Hematopoietic multipotent progenitor cell treated with erythropoietin and hydrocortisone succinate and interleukin-3 and kit ligand, for 8 days (in vitro differentiated cells): ENCODE results near the gene SFXN5.

Experiments used
- DNase-seq: peaks from one replicate; pipeline ENCODE4 v3.0.0-alpha.2; 2015

Gene SFXN5

DNA sequence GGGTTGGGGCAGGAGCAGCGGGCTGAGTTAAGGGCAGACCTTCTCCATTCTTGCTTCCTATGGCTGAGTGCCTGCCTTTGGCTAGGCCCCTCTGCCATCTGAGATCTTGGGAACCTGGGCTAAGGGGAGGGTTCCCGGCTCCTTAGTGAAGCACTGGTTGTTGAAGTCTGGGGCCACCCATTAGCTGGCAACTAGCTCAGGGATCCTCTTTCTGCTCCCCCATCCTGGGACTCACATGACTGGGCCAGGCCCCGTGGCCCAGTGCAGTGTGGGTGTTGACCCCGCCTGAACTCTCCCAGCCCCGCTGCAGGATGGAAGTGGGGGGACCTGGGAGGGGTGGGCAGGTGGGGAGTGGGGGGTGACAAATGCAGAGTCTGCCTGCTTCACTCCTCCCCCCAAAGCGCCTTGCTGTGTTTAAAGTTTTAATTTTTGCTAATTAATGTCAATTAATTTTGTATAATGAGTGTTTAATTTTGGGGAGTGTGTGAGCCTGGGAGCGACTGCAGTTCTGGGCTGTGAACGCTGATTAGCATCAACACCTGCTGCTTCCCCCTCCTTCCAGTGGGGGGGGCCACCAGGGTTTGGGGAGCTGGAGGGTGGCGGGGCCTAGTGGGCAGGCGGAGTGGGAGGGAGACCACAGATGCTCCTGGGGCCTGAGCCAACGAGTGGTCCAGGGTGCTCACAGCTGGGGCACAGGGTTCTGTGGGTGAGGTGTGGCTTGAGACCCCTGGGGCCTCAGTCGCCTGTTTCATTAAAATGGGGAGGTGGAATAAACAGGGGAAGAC lies 99.0 kb downstream of the SFXN5 start:
- DNase-seq, result no peak

DNA sequence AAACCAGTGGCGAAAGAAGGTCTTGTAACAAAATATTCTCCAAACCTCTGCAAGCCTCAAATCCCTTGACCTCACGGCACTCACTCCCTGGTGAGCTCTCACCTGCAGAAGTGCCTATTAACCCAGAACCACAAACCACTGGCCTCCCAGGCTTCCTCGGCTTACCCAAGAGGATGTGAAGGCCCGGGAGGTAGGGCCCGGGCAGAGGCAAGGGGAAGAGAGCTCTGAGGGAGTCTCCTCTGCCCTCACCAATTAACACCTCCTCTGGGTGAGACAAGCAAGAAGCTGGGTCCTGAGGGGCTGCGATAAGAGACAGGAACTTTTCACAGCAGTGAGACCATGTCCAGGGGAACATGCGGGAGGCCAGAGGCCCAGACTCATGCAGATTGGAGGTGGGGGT lies 100.5 kb downstream of the SFXN5 start:
- no peak for DNase-seq

GRCh38 chr2:72969706-72970105 lies 101.8 kb downstream of the SFXN5 start:
- no peak for DNase-seq

DNA sequence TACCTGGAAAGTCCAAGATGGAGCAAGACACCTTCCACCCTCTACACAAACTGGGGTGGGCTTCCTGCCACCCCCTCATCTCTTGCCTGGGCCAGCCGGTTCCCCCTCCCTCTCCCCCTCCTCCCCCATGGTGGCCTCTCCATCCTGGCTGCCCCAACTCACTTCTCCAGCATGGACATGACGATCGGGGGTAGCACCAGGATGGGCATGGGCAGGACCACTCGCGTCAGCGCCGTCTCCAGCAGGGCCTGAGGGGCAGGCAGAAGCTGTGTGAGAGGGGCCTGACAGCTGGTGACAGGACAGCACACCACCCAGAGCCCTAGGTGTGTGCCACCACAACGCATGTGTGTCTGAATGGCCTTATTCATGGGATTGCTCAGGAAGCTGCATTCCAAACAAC lies 103.2 kb downstream of the SFXN5 start:
- no peak for DNase-seq

GRCh38 chr2:72965770-72966450 lies 105.6 kb downstream of the SFXN5 start:
- no peak for DNase-seq

DNA sequence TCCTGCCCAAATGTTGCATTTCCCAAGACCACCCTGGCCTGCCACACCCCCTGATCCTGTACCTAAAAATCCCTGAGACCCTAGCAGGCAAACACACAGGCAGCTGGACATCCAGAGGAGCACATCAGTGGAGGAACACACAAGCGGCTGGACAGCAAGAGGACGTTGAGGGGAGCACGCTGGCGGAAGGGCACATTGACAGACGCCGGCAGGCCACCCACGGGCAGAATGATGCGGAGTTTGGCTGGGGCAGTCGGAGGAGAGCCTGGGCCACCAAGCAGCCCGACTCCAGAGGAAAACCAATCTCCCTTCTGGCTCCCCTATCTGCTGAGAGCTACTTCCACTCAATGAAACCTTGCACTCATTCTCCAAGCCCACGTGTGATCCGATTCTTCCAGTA lies 106.5 kb downstream of the SFXN5 start:
- DNase-seq, result no peak

GRCh38 chr2:72964146-72964525 lies 107.4 kb downstream of the SFXN5 start:
- no peak for DNase-seq

DNA sequence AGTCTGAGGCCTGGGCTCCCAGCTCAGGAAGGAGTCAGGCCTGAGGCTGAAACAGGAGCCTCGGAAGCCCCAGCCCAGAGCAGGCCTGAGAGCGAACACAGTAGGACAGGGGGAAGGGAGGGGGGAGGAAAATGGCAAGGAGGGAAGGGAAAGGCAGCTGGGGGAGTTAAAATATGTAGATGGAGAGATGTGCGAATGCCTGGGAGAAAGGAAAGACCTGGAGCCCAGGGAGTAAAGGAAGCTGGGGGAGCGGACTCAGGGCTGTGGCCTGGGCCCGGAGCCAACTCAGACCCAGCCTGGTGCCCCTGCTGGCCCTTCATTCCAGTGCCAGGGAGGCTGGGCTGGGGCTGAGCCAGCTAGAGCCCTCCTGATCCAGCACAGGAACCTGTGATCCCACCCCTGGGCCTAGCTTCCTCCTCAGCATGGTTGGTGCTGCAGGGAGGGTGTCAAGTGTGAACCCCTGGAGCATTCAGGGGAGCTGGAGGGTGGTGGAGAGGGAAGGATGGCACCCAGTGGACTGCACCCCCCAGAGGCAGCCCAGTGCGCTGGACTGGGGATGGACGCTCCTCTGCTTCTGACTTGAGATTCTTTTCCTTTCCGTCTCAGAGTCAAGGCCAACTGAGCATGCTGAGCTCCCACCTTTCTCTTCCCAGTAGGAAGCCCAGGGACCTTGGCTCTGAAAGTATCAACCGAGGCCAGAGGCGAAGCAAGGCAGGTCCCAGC lies 107.9 kb downstream of the SFXN5 start:
- DNase-seq, result no peak

GRCh38 chr2:72962911-72963310 lies 108.6 kb downstream of the SFXN5 start:
- DNase-seq, result no peak

DNA sequence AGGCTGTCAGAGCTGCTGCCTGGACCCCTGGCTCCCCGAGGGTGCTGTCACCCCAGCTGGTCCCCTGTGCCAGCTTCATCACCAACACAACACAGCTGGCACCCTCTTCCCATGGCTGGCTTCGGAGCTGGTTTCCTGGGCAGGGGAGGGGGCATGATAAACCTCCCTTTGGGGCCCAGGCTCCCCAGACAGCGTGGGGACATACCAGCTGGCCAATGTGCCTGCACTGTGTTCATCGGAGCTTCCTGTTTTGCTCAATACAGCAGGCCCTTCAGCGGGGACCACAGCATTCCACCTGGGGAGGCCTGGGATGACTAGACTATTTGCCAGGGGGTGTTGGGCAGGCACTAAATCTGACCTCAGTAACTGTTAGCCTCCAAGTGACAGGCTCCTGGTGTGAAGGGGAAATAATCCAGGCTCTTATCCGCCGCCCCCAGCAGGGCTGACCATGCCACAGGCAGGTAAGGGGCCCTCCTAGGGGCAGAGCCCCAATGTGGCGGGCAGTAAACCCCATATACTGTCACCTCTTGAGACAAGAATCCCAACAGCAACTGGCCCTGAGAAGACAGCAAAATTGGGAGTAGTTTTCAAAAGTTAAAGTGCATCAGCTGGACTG lies 109.6 kb downstream of the SFXN5 start:
- DNase-seq, result no peak

DNA sequence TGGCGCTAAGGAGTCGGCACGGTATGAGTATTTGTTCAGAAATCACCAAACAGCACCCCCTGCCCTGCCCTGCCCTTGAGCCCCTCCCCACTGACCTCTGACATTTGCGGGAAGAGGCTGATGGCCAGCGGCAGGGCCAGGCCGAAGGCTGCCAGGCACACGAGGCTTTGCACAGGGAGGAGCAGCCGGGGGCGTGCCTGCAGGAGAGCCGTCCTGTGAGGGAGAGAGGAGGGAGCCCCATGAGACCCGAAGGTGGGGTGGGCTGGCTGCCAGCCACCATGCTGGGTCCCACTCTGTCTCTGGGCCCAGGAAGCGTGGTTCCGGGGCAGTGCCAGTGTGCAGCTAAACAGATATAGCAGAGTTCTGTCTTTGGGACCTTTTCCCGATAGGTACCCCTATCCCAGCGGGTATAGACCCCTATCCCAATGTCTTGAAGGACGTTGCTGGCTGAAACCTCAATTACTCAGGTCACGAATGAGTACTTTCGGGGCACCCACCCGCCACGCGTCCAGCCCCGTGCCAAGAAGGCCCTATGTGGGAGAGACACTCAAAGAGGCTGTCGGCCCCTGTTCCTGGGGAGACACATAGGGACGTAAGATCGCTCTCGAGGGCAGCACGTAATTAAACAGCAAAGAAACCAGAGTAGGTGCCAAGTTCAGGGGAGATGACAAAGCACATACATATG lies 110.3 kb downstream of the SFXN5 start:
- no peak for DNase-seq

GRCh38 chr2:72959995-72960981 lies 111.2 kb downstream of the SFXN5 start:
- DNase-seq, result no peak

DNA sequence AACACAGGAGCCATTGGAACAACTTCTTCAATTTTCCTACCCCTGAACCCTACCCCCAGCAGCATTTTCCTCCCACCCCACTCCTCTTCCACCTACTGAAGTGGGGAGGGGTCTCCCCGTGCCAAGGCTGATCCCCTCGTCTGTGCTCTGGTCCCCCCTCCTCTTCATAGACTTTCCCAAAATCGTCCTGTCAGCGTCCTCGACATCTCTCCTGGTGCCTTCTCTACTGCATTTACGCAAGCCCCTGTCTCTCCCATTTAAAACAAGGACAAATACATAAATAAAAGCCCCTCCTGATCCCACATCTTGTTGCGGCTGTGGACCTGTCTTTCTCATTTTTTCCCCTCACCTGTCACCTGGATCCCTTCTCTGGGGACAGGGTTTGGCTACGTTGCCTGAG lies 112.0 kb downstream of the SFXN5 start:
- DNase-seq, result no peak

GRCh38 chr2:72958542-72959385 lies 112.7 kb downstream of the SFXN5 start:
- no peak for DNase-seq

DNA sequence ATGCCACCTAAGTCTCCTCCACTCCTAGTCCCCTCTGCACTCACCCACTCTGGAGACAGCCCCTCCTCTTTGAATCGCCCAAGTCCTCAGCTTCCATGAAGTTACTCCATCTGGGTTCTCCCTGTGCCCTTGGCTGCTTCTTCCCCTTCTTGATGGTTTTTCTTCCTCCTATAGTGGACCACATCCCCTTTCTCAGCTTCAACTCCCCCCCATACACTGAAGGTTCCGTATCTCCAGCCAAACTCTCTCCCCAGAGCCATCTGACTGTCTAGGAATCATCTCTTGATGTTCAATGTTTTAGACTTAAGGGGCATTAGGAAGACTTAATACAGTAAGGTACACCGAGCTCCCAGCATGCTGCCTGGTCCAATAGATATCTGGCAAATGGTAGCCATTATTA lies 114.6 kb downstream of the SFXN5 start:
- DNase-seq, result no peak

DNA sequence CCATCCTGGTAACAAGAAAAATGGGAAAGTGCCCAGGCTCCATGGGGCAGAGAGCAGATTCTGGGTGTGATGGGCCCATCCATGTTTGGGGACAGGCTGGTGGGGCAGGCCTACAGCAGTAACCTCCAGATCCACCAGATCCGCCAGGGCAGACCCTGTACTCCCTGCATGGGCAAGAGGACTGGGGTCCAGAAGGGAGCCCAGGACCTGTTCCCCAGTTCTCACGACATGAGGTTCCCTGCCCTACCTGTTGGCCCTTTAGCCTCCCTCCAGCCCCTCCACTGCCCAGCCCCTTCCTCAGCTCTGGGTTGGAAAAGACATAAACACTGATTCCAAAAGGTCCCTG lies 115.5 kb downstream of the SFXN5 start:
- no peak for DNase-seq

- no peak for DNase-seq
Measured at GRCh38 chr2:72955228-72956049, 116.1 kb downstream of the SFXN5 start.

DNA sequence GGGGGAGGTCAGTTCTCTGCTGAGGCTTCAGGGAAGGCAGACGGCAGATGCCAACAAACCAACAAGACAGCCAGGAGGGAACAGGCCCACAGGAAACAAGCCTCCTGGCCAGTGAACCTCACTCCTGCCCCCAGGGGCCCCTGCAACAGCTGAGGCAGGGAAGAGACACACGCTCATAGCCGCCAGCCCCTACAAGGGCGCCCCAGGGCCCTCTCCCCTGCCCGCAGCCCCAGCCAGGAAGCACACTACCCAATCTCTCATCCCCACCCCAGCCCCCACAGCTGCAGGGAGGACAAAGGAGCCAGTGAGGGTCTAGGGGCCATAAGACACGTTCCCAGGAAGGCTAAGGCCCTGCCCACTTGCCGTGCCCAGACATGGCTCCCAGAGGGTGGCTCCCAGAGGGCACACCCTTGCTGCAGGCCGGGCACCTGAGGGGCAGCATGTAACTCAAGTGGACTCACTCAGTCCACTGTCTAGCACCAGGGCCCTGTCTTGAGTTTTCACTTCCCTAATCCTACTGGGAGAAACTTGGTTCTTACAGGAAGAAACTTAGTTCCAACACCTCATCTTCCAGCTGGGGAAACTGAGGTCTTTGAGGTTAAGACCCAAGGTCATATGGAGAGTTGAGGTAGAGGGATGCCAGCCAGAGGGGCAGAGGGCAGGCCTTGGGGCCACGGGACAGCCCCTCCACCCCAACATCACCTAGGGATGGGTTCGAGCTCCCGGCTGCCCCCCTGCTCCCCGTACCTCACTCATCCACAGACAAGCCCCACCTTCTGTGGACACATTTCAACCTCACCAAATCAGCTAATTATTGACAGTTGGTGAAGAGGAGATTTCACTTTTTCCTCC lies 116.9 kb downstream of the SFXN5 start:
- DNase-seq, result no peak

DNA sequence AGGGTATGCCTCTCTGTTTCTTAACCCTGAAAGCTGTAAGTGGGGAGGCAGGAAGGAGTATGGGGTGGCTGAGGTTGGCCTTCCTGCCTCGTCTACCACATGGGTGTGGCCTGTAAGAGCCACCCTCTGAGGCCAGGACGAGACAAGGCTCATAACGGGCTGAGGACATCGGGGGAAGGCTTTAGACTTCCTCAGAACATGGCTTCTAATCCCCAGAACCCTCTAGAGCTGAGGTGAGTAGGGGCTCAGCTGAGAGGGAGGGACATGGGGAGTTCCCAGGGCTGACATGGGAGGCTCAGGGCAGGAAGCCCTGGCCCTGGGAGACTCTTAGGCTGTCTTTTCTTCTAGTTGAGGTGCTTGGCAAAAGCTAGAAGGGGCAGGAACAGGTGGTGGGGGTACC lies 117.5 kb downstream of the SFXN5 start:
- DNase-seq, result no peak
